Measurements from ENCODE around the gene ATP11B. TPM values are rescaled to one million over a fixed set of nuclear protein-coding genes. Genes with fewer than 3 reads are reported as not detected.
"Not testable (repeated sequence)": the region's sequence is repeated elsewhere in the genome, so short reads cannot be mapped to it uniquely, and the experiment has no call there.

ATP11B gene
- total RNA-seq, 4 donors from 2014 or later = 59.0 to 117 (median 75.7) TPM

GRCh38 chr3:182812123-182812522, 18.8 kb downstream of the ATP11B start:
- TF ChIP-seq, protein P1, sequence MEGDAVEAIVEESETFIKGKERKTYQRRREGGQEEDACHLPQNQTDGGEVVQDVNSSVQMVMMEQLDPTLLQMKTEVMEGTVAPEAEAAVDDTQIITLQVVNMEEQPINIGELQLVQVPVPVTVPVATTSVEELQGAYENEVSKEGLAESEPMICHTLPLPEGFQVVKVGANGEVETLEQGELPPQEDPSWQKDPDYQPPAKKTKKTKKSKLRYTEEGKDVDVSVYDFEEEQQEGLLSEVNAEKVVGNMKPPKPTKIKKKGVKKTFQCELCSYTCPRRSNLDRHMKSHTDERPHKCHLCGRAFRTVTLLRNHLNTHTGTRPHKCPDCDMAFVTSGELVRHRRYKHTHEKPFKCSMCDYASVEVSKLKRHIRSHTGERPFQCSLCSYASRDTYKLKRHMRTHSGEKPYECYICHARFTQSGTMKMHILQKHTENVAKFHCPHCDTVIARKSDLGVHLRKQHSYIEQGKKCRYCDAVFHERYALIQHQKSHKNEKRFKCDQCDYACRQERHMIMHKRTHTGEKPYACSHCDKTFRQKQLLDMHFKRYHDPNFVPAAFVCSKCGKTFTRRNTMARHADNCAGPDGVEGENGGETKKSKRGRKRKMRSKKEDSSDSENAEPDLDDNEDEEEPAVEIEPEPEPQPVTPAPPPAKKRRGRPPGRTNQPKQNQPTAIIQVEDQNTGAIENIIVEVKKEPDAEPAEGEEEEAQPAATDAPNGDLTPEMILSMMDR (IDR thresholded peaks at IDR 0.05) = no peak
- DNase-seq (ENCODE audit: low spot score) = no peak
- ATAC-seq (ENCODE audit: low FRiP score) = no peak

- TF ChIP-seq, protein P1 (IDR thresholded peaks at IDR 0.05) = no peak
- DNase-seq (ENCODE audit: low spot score) = no peak
- no peak for ATAC-seq (ENCODE audit: low FRiP score)
Observed at GRCh38 chr3:182814419-182815062, 21.2 kb downstream of the ATP11B start.

DNA sequence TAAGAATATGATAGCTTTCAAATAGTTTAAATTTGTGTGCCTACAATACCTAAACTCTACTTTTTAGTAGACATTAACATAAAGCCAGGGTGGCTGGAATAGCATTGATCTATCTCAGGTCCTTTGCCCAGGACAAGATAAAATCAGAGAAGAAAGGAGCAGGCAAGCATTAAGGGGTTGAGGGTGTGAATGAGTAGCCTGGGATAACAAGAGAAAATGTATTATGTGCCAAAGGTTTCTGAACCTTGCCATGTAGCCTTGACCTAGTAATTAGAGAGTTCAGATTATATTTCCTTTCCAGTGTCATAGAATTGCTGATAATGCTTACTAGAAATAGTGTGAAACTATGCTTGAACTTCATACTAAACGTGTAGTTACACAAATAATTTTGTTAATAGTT, 22.9 kb downstream of the ATP11B start:
- ATAC-seq (ENCODE audit: low FRiP score) (no peak), DNase-seq (ENCODE audit: low spot score) (no peak)
- TF ChIP-seq, protein P1 (IDR thresholded peaks at IDR 0.05) = no peak

- DNase-seq (ENCODE audit: low spot score) (no peak), ATAC-seq (ENCODE audit: low FRiP score) (no peak)
- TF ChIP-seq, protein P1 (IDR thresholded peaks at IDR 0.05) = no peak
Observed at GRCh38 chr3:182818296-182818978, 25.1 kb downstream of the ATP11B start.

- ATAC-seq (ENCODE audit: low FRiP score) = no peak
Observed at GRCh38 chr3:182821221-182821981, 28.1 kb downstream of the ATP11B start.

DNA sequence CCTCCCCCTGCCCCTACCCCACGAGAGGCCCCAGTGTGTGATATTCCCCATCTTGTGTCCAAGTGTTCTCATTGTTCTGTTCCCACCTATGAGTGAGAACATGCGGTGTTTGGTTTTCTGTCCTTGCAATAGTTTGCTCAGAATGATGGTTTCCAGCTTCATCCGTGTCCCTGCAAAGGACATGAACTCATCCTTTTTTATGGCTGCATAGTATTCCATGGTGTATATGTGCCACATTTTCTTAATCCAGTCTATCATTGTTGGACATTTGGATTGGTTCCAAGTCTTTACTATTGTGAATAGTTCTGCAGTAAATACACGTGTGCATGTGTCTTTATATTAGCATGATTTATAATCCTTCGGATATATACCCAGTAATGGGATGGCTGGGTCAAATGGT, 29.0 kb downstream of the ATP11B start:
- not testable (repeated sequence) for ATAC-seq (ENCODE audit: low FRiP score); DNase-seq (ENCODE audit: low spot score)

More at GRCh38 chr3:182821221-182821981, 28.1 kb downstream of the ATP11B start:
- TF ChIP-seq, protein P1 (IDR thresholded peaks at IDR 0.05) = no peak
- DNase-seq (ENCODE audit: low spot score) = no peak

GRCh38 chr3:182824957-182825356, 31.7 kb downstream of the ATP11B start:
- TF ChIP-seq, protein P1 (IDR thresholded peaks at IDR 0.05) = no peak
- no peak for DNase-seq (ENCODE audit: low spot score)
- ATAC-seq (ENCODE audit: low FRiP score) = no peak

All from omental fat pad (tissue), 4 donors.